ENCODE data around the gene TMEM263.

- TF ChIP-seq, protein P1, sequence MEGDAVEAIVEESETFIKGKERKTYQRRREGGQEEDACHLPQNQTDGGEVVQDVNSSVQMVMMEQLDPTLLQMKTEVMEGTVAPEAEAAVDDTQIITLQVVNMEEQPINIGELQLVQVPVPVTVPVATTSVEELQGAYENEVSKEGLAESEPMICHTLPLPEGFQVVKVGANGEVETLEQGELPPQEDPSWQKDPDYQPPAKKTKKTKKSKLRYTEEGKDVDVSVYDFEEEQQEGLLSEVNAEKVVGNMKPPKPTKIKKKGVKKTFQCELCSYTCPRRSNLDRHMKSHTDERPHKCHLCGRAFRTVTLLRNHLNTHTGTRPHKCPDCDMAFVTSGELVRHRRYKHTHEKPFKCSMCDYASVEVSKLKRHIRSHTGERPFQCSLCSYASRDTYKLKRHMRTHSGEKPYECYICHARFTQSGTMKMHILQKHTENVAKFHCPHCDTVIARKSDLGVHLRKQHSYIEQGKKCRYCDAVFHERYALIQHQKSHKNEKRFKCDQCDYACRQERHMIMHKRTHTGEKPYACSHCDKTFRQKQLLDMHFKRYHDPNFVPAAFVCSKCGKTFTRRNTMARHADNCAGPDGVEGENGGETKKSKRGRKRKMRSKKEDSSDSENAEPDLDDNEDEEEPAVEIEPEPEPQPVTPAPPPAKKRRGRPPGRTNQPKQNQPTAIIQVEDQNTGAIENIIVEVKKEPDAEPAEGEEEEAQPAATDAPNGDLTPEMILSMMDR (IDR thresholded peaks at IDR 0.05) = no peak
- no peak for TF ChIP-seq POLR2A (IDR thresholded peaks at IDR 0.05)
- TF ChIP-seq POLR2AphosphoS5 (IDR thresholded peaks at IDR 0.05; ENCODE audit: insufficient read depth in 1 of 2, low read depth in 1 of 2) = no peak
Measured at GRCh38 chr12:106976668-106977067, 21.0 kb downstream of the TMEM263 start.

All from vagina (tissue), 2 donors.